NCI-H146 (cell line): ENCODE measurements around the gene USF3.

ENCODE experiments used
- DNase-seq: peaks from one replicate; lab custom pipeline; 2025; lab: John Stamatoyannopoulos, UW

The USF3 gene

DNA sequence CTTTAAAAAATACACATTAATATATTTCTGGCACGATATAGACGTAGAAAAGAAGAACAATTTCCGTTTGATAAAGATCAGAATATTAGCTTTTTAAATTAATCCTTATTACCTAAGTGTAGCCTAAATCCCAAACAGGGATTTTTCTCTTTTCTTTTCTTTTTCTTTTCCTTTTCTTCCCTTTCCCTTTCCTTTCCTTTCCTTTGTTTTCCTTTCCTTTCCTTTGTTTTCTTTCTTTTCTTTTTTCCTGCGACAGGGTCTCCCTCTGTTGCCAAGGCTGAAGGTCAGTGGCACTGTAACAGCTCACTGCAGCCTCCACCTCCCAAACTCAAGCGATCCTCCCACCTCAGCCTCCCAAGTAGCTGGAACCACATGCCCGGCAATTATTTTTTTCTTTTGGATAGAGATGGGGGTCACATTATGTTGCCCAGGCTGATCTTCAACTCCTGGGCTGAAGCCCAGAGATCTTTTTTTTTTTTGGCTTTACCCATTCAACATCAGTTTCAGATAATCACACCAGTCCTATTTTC, 1.8 kb upstream of the USF3 start:
- DNase-seq: no peak

DNA sequence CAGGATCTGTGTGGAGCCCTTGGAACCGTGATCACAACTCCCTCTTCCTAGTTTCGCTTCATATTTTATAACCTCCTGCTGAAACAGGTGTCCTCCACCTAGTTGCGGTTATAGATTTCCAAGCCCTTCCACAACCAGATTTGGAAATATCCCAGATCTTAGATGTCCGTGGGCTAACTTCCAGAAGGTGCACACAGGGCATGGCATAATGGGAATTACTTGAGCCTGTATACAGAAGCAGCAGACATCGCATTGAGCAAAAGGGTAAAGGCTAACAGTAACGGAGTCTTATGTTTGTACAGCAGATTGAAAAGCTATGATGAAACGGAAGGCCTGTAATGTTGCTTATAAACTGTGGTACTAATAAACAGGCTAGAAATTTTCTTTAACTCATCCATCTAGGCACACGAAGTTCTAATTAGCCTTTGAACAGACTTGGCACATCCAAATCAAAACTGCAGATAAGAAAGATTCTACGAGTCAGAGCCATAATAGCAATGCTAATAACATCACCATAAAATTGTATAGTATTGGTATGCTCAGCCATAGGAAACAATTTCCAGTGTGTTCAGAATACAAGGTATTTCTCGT, 1.2 kb upstream of the USF3 start:
- no peak for DNase-seq

DNA sequence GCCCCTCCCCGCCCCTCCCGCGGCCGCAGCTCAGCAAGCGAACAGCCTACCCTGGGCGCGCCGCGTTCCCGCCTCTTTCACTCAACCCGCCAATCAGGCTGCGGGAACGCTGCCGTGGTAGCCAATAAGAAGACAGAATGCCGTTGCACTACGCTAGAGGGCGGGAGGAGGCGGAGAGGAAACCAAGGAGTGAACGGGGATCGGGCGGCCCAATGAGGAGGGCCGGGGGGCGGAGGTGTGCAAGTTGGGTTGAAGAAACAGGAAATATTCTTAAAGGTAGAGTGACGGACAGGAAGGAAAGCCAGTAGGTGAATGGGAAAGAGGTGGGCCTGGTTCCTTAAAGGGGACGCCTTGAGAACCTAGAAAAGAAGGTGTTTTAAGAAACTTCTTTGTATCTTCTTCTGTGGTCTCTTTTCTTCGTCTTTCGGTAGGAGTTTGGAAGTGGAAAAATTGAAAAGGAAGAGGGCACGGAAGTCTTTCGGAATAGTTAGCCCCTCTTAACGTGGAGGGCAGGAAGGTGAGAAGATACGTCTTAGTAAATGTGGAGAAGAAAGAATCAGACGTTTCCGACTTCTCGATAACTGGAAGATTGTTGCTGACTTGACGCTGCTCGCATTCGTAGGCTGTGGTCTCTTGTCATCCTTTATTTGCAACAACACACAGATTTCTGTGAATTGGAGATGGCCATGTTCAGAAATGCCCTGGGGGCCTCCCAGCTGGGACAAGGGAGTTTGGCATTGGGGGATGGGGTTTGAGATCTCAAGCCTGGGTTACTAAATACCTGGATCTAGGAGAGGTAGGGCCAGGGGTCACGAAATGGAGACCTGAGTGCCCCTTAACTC, 437 bp upstream of the USF3 start:
- peak; percentile 100 for DNase-seq

DNA sequence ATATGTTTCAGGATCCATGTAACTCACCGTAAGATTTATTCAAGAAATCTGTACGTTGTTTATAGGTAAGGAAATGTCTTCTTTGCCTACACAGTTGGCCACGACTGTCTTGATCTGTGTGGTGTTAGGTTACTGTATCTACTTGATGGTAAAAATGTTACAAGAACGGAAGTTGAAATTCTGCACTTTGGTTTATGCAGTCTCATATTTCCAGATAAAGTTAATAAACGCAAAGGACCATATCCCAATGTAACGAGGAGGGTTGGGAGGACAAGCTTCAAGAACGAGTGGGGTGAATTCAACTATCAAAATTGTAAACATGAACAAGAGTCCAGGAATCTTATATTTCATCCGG, 1.0 kb downstream of the USF3 start:
- no peak for DNase-seq

DNA sequence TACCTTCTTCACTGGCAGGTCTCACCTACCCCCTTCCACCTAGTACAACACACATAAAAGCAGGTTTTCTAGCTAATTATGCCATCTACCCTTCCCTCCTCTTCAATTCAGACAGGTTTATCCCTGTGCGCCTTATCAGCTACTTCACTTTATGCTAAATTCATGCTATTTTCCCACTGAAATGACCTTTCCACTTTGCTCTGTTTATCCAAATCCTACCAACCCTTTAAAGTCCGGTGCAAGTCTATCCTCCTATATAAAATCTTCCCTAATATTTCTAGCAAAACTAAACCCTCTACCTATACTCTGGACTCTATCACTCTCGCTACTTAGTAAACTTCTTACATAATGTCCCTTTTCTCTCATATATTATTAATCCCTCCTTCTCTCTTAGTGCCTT, 6.0 kb downstream of the USF3 start:
- DNase-seq: no peak

DNA sequence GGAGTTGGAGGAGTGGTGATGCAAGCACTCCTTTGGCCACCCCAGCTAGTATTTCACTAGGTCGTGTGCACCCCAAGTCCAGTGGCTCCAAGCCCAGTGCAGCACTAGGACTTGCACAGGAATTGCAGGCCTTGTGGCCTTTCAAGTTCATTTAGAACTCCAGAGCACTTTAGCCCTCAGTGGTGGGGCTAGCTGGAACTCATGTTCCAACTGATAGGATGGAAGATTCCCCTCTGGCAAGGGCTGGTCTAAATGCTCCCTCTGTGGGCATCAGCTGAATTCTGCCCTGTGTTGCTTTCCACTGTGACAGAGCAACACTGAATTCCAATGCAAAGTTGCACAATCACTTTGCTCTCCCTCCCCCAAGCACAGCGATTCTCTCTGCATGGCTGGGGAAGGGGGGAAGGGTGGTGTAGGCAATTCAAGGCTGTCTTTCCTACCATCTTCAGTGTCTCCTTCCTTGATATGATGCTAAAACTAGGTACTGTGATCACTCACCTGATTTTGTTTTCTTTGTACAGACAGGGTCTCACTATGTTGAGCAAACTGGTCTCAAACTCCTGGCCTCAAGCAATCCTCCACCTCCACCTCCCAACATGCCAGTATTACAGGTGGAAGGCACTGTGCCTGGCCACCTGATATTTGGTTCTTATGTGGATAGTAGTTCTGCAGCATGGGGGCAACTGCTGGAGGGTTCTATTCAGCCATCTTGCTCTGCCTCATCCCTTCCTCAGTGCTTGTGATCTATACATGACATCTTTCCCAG, 10.3 kb downstream of the USF3 start:
- DNase-seq: no peak

DNA sequence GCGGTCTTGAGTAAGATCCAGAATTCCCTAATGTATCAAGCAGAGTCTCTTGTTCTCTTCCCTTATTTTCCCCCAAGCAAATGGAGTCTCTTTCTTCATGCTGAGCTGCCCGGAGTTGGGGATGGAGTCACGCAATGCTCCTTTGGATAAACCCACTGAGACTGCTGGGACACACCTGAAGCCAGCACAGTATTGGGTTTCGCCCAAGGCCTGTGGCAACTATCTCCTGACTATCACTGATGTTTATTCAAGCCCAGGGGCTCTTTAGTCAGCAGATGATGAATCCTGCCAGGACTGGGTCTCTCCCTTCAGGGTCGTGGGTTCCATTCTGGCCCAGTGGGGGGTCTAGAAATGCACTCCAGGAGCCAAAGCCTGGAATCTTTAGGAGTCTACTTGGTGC, 11.3 kb downstream of the USF3 start:
- peak; percentile 76 for DNase-seq

DNA sequence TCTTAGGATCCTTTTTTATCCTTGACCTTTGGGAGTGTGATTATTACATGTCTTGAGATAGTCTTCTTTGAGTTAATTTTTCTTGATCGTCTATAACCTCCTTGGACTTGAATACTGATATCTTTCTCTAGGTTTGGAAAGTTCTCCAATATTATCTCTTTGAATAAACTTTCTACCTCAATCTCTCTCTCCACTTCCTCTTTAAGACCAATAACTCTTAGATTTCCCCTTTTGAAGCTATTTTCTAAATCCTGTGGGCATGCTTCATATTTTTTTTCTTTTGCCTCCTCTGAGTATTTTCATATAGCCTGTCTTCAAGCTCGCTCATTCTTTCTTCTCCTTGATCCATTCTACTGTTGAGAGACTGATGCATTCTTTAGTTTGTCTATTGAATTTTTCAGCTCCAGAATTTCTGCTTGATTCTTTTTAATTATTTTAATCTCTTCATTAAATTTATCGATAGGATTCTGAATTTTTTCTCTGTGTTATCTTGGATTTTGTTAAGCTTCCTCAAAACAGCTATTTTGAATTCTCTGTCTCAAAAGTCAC, 12.1 kb downstream of the USF3 start:
- DNase-seq: no peak

DNA sequence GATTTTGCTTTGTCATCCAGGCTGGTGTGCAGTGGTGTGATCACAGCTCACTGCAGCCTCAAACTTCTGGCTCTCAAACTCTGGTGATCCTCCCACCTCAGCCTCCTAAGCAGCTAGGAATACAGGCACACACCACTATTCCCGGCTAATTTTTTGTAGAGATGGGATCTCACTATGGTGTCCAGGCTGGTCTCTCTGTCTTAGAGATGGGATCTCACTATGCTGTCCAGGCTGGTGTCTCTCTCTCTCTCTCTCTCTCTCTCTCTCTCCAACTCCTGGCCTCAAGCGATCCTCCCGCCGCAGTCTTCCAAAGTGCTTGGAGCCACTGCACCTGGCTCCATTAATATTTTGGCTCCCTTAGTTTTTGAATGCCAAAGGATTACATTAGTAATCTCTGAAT, 17.7 kb downstream of the USF3 start:
- no peak for DNase-seq

DNA sequence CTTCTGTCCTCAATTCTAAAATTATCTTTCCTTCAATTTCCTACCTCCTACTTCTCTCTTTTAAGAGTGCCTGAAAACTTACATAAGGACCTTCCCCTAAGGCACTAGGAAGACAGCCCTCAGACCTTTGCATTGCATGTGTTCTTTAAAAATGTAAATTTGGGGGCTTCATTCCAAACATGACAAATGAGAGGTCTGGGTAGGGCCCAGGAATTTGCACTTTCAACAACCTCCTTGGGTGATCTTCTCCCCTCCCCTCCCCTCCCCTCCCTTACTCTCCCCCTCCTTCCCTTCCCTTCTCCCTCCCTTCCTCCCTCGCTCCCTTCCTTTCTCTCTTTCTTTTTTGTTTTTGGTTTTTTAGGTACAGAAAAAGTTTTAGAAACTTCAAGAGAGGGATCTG, 18.7 kb downstream of the USF3 start:
- no peak for DNase-seq

DNA sequence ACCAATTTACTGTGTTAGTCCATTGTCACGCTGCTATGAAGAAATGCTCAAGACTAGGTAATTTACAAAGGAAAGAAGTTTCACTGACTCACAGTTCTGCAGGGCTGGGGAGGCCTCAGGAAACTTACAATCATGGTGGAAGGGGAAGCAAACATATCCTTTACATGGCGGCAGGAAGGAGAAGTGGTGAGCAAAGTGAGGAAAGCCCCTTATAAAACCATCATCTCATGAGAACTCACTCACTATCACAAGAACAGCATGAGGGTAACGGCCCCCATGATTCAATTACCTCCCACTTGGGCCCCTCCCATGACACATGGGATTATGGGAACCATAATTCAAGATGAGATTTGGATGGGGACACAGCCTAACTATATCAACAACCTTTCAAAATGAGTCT, 20.2 kb downstream of the USF3 start:
- no peak for DNase-seq

DNA sequence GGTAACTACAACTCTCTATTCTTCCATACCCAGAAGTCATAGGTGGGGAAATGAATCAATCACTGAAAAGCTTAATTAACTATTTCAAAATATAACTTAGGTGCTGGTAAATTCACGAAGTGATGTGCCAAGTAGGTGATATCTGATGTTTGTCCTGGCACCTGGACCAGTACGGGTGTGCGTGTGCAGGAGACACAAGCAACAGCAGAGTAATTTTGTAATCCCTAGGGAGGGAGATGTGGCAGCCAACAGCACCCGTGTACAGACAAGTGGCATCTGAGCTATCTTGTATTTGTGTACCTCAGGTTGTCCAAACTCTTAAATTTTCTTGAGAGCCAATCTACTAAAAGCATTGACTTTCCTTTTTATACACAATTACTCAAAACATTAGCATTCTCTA, 22.8 kb downstream of the USF3 start:
- DNase-seq: no peak

DNA sequence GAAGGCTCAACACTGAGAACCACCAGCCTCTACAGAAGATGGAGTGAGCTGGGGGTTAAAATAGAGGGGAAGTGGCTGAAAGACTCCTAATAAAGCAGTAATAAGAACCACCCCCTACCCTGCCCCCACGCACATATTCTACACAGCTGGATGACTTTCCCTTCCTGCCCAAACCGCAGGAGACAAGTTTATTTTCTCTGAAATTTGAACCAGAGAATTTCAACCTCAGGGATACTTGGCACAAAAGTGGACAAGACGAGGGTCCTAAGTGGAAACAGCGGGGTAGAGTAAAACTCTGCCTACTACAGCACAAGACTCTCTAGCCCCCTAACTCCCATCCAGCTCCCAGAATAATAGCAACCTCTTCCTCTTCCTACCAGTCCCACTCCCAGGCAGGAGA, 28.4 kb downstream of the USF3 start:
- no peak for DNase-seq

DNA sequence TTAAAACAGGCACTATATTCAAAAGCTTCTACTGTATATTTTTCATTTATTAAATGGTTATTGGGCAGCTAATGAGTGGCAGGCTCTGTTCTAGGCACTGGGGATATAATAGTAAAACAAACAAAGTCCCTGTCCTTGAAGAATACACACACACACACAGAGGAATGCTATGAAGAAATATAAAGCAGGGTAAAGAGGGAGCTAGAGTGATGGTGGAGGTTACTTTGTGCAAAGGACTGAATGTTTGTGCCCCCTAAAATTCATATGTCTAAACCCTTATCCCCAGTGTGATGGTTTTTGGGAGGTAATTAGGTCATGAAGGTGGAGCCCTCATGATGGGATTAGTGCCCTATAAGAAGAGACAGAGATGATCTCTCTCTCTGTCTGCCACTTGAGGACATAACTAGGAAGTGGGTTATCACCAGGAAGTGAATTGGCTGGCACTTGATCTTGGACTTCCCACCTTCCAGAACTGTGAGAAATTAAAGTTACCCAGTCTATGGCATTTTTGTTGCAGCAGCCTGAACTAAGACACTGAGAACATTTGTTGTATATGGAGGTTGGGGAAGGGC, 31.8 kb downstream of the USF3 start:
- no peak for DNase-seq

DNA sequence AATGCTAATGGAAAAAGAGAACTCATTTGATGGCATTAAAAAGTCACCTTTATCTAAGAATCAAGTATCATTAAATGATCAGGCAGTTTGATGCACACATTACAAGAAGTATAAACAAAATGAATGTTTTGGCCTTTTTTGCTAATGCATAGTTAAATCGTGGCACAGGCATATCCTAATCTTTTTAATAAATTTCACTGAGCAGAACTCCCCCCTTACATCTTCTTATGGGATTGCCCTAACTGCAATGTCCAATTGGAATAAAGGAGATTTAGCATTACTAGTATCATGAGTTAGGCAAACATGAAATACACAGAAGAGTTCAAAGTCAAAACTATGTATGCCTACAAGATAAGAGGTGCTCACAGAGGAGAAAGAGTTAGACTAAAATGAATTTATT, 32.7 kb downstream of the USF3 start:
- DNase-seq: no peak

DNA sequence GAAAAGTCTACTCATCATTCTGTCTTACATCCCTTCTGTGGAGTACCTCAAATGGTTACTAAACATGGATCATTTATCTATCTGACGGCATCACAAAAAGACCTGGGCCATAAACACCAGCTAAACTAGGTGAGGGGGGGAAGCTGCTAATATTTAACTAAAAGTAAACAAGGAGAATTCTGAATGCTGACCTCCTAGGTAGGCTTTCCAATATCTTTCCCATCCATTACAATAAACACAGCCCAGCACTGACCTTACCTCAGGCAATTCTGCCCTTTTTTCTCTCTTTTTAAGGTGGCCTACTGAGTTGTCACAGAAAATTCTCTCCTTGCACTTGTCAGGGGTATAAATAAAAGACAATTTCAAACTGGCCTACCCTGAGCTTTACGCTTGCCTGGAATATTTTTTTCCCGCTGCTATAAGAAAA, 33.1 kb downstream of the USF3 start:
- DNase-seq: no peak

DNA sequence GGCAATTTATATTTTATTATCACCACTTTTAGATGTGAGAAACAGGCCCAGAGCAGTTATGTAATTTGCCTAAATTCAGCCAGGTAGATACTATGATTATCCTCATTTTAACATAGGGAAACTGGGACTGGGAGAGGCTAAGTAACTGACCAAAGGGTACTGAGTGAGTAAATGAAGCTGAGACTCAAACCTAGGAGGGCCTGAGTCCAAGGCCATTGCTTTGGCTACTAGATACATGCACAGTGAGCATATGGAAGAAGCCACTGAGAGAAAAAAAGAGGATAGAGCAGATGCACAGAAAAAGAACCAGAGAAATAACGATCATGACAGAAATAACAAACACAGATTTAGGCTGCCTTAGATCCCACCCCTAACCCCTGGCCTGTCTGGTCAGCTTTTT, 33.6 kb downstream of the USF3 start:
- DNase-seq: no peak

DNA sequence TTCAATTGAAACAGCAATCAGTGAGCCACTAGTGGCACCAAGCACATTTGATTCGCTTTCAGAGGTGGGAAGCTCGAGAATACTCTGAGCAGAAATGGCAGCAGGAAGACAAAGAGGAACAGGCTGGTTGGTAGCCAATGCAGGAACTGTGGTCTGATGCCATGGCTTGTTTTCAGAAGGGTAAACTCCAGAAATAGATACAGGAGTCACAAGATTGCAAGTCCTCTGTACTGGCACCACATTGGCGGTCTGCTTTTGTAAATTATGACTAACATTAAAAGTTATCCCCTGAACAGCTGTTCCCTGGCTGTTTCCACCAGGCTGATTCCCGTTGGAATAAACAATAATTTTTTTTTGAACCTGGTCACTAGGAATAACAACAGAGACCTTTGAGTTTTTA, 35.5 kb downstream of the USF3 start:
- DNase-seq: no peak

DNA sequence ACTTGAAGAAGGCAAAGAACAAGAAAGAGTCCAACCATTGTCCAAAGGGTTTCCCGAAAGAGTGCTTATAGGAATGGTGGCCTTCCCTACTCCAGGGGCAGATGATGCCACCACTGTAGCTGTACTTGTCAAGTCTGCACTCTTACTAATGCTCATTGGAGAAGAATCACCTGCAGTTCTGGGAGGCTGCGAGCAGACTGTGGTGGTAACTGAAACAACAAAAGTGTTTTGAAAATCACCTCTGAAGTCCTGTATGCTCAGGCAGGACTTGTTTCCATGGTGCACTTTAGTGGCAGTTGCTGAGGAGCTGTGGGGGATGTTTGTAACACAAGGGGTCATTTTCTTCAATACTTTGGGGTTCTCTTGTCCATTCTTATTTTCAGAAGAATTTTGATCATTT, 36.0 kb downstream of the USF3 start:
- no peak for DNase-seq

DNA sequence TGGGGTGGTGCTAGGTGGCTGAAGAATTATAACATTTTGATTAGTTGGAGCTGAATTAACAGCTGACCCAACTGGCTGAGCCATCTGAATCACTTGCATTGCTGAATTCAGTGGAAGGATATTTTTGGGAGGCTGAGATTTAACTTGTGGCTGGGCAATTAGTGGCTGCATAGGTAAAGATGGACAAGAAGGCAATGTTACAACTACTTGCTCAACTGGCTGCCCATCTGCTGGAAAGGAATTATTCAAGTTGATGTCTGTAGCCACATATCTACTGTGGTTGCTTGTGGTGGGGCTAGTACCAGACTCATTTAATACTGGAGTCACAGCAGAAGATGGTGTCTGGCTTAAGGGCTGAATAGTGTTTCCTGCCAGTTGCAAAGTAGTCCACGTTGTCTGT, 36.4 kb downstream of the USF3 start:
- DNase-seq: no peak

DNA sequence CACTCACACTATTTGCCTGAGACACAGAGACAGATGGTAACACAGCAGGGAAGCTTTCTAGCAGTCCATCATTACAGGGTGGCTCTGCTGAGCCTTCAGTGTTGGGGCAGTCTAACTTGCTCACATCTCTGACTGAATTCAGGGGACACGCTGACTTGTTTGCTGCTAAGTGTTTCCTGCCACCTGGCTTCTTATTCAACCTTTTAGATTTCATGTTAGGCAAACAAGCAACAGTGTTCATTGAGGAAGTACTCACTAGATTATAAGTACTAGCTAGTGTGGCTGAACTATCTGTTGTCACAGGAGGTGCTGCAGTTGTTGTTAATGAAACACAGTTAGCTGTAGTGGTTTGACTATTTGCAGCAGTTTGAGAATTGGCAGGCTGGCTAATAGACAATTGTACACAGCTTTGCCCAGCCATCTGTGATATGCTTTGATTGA, 37.3 kb downstream of the USF3 start:
- DNase-seq: peak; percentile 40

DNA sequence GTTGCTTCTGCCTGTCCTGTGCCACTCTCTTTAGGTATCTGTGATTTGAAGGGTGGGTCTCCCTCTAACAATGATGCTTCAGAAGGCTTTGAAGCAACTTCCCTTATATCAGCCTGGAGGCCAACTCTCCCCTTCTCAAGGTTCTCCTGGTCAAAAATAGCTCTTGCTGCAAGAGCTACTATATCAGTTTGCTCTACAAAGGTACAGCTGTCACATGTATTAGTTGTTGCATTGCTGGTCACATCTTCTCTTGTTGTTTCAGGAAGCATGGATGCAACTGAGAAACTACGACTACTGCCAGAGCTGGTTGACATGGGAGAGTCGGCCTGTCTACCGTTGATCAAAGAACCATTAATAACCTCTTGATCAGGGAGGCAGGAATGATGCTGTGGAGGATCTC, 38.3 kb downstream of the USF3 start:
- no peak for DNase-seq
